GM23248 (cell line): Measurements from ENCODE around the gene C12orf76. TPM values are rescaled to one million over a fixed set of nuclear protein-coding genes. Genes with fewer than 3 reads are reported as not detected.
"Not testable (repeated sequence)": the region's sequence is repeated elsewhere in the genome, so short reads cannot be mapped to it uniquely, and the experiment has no call there.

ENCODE experiments used
- DNase-seq: peaks from one replicate; pipeline ENCODE4 v3.0.0-alpha.2; 2015
- H2AFZ ChIP-seq: fragments of 200-600 bp; sonication (generic); 2 replicates; pipeline ENCODE4 v1.6.1; 2016; ENCODE audit warnings: antibody characterized with exemption
- H3F3A ChIP-seq: fragments of 200-600 bp; sonication (generic); 2 replicates; pipeline ENCODE4 v1.6.1; 2016; ENCODE audit warnings: mild to moderate bottlenecking, antibody characterized with exemption, mixed run types; ENCODE audit not compliant: insufficient read depth
- H3K27ac ChIP-seq: fragments of 200-600 bp; sonication (generic); 2 replicates; pipeline ENCODE4 v1.5.1; 2016; ENCODE audit warnings: mild to moderate bottlenecking
- H3K27me3 ChIP-seq: fragments of 200-600 bp; sonication (generic); replicated peaks from 2 replicates; pipeline ENCODE4 v1.6.1; 2016; ENCODE audit warnings: mild to moderate bottlenecking; ENCODE audit not compliant: insufficient read depth
- H3K36me3 ChIP-seq: fragments of 200-600 bp; sonication (generic); 2 replicates; pipeline ENCODE4 v1.6.1; 2016; ENCODE audit warnings: low read depth, mild to moderate bottlenecking
- H3K4me1 ChIP-seq: fragments of 200-600 bp; sonication (generic); 2 replicates; pipeline ENCODE4 v1.6.1; 2016; ENCODE audit warnings: mild to moderate bottlenecking; ENCODE audit not compliant: insufficient read depth
- H3K4me2 ChIP-seq: fragments of 200-600 bp; sonication (generic); one replicate; pipeline ENCODE4 v1.6.1; 2016; ENCODE audit warnings: mild to moderate bottlenecking; ENCODE audit not compliant: unreplicated experiment
- H3K4me3 ChIP-seq: fragments of 200-600 bp; sonication (generic); 2 replicates; pipeline ENCODE4 v1.5.1; 2016; ENCODE audit warnings: mild to moderate bottlenecking
- H3K79me2 ChIP-seq: fragments of 200-600 bp; sonication (generic); 2 replicates; pipeline ENCODE4 v1.6.1; 2016; ENCODE audit warnings: mild to moderate bottlenecking; ENCODE audit not compliant: insufficient read depth
- H3K9ac ChIP-seq: fragments of 200-600 bp; sonication (generic); 2 replicates; pipeline ENCODE4 v1.6.1; 2016; ENCODE audit warnings: mild to moderate bottlenecking
- H3K9me2 ChIP-seq: fragments of 200-600 bp; sonication (generic); 2 replicates; pipeline ENCODE4 v1.6.1; 2016; ENCODE audit warnings: mixed run types, mild to moderate bottlenecking, moderate library complexity; ENCODE audit not compliant: insufficient read depth
- H3K9me3 ChIP-seq: fragments of 200-600 bp; sonication (generic); one replicate; pipeline ENCODE4 v1.6.1; 2017; ENCODE audit warnings: low read depth
- H4K20me1 ChIP-seq: fragments of 200-600 bp; sonication (generic); 2 replicates; pipeline ENCODE4 v1.6.0; 2016; ENCODE audit not compliant: insufficient read depth
- EZH2 ChIP-seq: fragments of 200-600 bp; sonication (generic); IDR thresholded peaks from 2 replicates; pipeline ENCODE4 v1.6.1; 2018; ENCODE audit warnings: antibody characterized with exemption, mild to moderate bottlenecking; ENCODE audit not compliant: insufficient read depth, poor library complexity, severe bottlenecking
- EZH2phosphoT487 ChIP-seq: fragments of 200-600 bp; sonication (generic); IDR thresholded peaks from 2 replicates; pipeline ENCODE4 v1.6.1; 2018; ENCODE audit warnings: antibody characterized with exemption, moderate library complexity, mild to moderate bottlenecking, low read depth; ENCODE audit not compliant: insufficient read depth
- WGBS, 2 experiments: methylation state at CpG; one replicate each; pipeline ENCODE4 v1.1.6; 2015 to 2017; ENCODE audit warnings: low lambda C conversion rate in 2 of 2, low coverage in 1 of 2; ENCODE audit errors: missing lambda C conversion rate in 2 of 2; 5-methylcytosine and 5-hydroxymethylcytosine counted together
- in situ Hi-C: fragments of 300-500 bp; cut with MboI; formaldehyde crosslinking; loops from 2 replicates; pipeline ENCODE4 v1.15.0; 2020
- polyA plus RNA-seq: library from polyadenylated mRNA; unstranded; fragments of >200 nt; fragmentation: Nextera tagmentation; extraction: Ambion mirVana; gene quantifications from 2 replicates; pipeline ENCODE4 v1.2.1, GENCODE V29; 2016
- total RNA-seq: library from RNA; depleted of rRNA; stranded (reverse); fragments of >200 nt; shearing (Covaris generic); gene quantifications from 2 replicates; pipeline ENCODE4 v1.2.3, GENCODE V29; 2014

Gene C12orf76
- total and polyA plus RNA-seq, 2 experiments from 2014 or later, result 12.3 to 21.2 TPM

DNA sequence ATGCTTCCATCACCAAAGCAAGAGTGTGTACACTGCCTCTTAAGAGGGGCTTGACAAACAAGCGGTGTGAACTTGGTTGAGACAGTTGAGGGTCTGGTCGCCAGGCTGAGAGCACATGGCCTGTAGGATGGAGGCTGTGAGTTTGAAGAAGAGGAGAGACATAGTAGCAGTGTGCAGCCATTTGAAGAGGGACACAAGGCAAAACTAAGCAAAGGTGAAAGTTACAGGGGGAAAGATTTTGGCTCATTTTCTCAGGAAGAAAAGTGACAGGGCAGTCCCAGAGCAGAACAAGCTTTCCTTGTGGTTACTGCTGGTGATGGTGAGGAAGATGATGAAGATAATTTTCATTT, 11.3 kb upstream of the C12orf76 start:
- Histone ChIP-seq H3K4me1 (peaks cover 29% of the 10 kb centered on the region), H2AFZ (no peak overlapping the region), H3K4me2 (no peak overlapping the region), H3K9me2 (no peaks in the 10 kb centered on the region), H3K36me3 (no peaks in the 10 kb centered on the region), H3K9ac (no peak overlapping the region), H4K20me1 (no peaks in the 10 kb centered on the region), H3K79me2 (no peaks in the 10 kb centered on the region), H3K4me3 (no peak overlapping the region), H3F3A (peaks cover 18% of the 10 kb centered on the region), H3K27ac (no peak overlapping the region), H3K27me3 (no peaks in the 10 kb centered on the region), H3K9me3 (no peaks in the 10 kb centered on the region)
- WGBS, 2 experiments, result 95 to 98% methylated on average over 2 of the region's 2 CpGs
- in situ Hi-C loops, result no loop called here
- DNase-seq, result no peak
- TF ChIP-seq EZH2phosphoT487, result no peak
- no peak for TF ChIP-seq EZH2

DNA sequence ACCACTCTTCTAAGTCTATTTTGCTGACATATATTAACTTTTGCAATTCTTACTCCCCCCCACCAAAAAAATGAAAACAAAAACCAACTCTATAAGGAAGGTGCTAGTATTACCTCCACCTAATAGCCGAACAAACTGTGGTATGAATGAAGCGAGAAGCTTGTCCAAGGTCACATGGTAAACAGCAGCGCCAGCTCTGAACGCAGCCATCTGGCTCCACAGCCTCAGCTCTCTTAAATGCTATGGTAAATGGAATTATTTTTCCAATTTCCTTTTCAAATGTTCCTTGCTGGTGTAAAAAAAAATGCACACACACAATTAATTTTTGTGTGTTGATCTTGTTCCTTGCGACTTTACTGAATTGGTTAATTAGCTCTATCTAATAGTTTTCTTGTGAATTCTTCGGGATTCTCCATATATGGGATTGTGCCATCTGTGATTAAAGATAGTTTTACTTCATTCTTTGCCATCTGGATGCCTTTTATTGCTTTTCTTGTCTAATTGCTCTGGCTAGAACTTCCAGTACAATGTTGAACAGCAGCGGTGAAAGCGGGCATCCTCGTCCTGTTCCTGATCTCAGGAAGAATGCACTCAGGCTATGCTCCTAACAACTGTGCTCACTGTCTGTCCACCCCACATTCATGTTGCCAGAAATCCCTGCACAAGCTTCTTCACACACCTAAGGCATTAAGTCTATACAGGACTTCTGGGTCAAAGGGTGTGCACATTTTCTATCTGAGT, 10.7 kb upstream of the C12orf76 start:
- in situ Hi-C loops, result no loop called here
- DNase-seq, result no peak
- WGBS, 2 experiments, result 78 to 85% methylated on average over 9 of the region's 9 CpGs

GRCh38 chr12:110056643-110057042, 8.3 kb upstream of the C12orf76 start:
- H3K9me2 ChIP-seq, in situ Hi-C loops, DNase-seq, H4K20me1 ChIP-seq, H3K9ac ChIP-seq, H3K4me2 ChIP-seq, H3K36me3 ChIP-seq, H3K79me2 ChIP-seq, H3K27me3 ChIP-seq, H2AFZ ChIP-seq, H3K9me3 ChIP-seq, H3K4me3 ChIP-seq: not testable (repeated sequence)
- WGBS, 2 experiments, result 95% methylated on average over 3 of the region's 3 CpGs
- H3F3A ChIP-seq, result peaks cover 22% of the 10 kb centered on the region
- H3K27ac ChIP-seq, result 0 out of 2 replicates have a peak overlapping the region, but pooled peaks have one; percentile 79
- peaks cover 30% of the 10 kb centered on the region for H3K4me1 ChIP-seq

More for the DNA sequence above, 10.7 kb upstream of the C12orf76 start:
- Histone ChIP-seq H4K20me1 (no peaks in the 10 kb centered on the region), H3K79me2 (no peaks in the 10 kb centered on the region), H3K27me3 (no peaks in the 10 kb centered on the region), H3K9me3 (no peaks in the 10 kb centered on the region), H3K9me2 (no peaks in the 10 kb centered on the region), H3K36me3 (no peaks in the 10 kb centered on the region), H3K27ac (no peak overlapping the region), H3F3A (peaks cover 22% of the 10 kb centered on the region), H3K4me1 (peaks cover 30% of the 10 kb centered on the region), H3K4me3 (no peak overlapping the region), H3K4me2 (no peak overlapping the region), H2AFZ (no peak overlapping the region), H3K9ac (no peak overlapping the region)
- TF ChIP-seq EZH2phosphoT487 (no peak), EZH2 (no peak)

- H3K9me2 ChIP-seq, H3K27me3 ChIP-seq, H4K20me1 ChIP-seq, in situ Hi-C loops, H3K79me2 ChIP-seq, H3K36me3 ChIP-seq, H3K9me3 ChIP-seq: not testable (repeated sequence)
- WGBS, 2 experiments, result 34 to 36% methylated on average over 11 of the region's 11 CpGs
- 0 out of 2 replicates have a peak overlapping the region, but pooled peaks have one; percentile 18 for H3K4me3 ChIP-seq
- H3K4me2 ChIP-seq, result peak overlapping the region; percentile 59
- H3K9ac ChIP-seq, result peak overlapping the region; percentile 50
- peak overlapping the region; percentile 44; the same call in 1 of the 2 replicates for H2AFZ ChIP-seq
- peak; percentile 86 for DNase-seq
- peaks cover 29% of the 10 kb centered on the region for H3K4me1 ChIP-seq
- H3K27ac ChIP-seq, result peak overlapping the region; percentile 79
- peaks cover 22% of the 10 kb centered on the region for H3F3A ChIP-seq
Measured at GRCh38 chr12:110055375-110056352, 7.3 kb upstream of the C12orf76 start.
